Effector CD8-positive, alpha-beta T cell (primary cell): ENCODE data around the gene CLDN15.
"Not testable (repeated sequence)": the region's sequence is repeated elsewhere in the genome, so short reads cannot be mapped to it uniquely, and the experiment has no call there.

ENCODE experiments used
- DNase-seq: peaks from one replicate; lab custom pipeline; 2025; lab: John Stamatoyannopoulos, UW

The CLDN15 gene

DNA sequence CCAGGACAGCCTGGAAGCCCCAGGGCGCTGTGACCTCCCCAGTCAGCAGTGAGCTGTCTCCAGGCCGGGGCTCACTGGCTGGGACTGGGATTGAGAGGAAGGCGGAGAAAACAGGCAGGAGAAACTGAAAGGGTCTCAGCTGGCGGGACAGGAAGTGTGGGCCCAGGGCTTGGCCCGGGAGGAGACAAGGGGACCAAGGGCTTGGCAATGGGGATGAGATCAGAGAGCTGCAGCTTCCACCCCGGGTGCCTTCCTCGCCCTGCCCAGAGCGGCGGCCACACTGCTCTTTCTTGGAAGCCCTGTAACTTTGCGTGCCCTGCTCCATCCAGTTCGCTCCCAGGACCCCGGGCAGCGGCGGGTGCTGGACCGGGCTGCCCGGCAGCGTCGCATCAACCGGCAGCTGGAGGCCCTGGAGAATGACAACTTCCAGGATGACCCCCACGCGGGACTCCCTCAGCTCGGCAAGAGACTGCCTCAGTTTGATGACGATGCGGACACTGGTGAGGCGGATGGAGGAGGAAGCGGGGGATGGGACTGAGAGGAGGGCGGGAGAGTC is 15.2 kb downstream of the CLDN15 start:
- DNase-seq = no peak

GRCh38 chr7:101220295-101220694 is 17.3 kb downstream of the CLDN15 start:
- no peak for DNase-seq

DNA sequence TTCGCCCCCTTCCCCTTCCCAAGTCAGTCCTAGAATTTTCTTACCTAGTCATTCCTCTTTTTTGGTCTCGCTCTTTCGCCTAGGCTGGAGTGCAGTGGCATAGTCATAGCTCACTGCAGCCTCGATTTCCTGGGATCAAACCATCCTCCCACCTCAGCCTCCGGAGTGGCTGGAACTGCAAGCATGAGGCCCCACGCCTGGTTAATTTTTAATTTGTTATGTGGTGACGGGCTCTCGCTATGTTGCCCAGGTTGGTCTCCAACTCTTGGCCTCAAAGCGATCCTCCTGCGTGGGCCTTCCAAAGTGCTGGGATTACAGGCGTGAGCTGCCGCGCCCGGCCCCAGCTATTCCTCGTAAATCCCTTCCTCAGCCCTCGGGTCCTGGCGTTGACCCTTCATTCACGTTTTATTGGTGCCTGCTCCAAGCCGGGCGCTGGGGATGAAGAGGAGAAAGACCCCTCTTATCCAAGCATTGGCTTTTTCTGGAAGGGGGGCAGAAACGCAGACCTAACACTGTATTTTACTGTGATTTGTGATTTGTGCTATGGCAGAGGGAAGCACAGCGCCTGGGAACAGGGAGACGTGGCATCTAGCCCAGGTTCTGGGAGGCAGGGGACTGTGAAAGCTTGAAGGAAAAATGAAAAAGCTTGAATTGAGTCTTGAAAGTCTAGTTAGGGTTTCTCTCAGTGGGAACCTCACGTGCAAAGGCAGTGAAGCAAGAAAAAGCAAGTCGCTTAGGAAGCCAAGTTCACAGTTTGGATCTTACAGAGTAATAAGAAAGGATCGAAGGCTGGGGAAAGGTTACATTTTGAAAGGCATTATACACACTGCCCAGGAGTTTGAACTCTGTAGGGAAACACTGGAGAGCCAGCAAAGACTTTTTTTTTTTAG is 19.1 kb downstream of the CLDN15 start:
- no peak for DNase-seq

DNA sequence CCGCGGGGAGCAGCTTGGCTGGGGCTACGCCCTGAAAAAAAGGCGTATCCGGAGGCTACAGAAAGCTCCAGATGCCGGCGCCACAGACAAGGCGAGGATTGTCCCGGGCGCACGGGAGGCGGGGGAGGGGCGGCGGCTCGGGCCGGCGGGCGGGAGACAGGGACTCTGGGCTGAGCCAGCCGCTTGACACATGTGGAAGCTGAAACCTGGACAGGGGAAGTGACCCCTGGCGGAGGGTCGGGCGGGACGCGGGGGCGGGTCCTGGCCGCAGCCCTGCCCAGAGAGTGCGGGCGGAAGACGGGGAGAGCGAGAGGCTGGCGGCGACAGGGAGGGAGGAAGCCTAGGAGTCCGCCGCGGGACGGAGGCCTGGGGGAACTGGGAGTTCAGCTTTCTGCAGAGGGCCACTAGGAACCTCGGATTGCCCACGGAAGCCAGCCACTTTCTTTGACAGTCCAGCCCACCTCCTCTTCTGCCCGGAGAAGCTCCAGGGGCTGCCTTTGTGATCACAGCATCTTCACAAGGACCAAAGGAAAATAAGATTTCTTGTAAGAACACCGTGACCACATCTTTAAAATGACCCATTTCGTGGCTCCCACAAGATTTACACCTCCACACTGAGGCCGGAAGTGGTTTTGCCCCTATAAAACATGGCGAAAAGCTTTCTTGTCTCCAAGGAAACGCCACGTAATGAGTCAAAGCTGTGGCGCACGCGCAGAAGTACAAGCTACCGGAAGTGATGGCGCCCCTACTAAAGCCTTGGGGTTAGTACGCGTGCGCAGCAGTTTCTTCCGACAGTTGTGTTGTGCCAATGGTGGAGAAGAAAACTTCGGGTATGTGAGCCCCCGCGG is 20.0 kb downstream of the CLDN15 start, which contains the start of the genes PLOD3 and ZNHIT1:
Gene PLOD3, minus strand, starts transcription at position 194 of the 848 bp plus-strand sequence. CDS start 307 bp downstream, outside the sequence.
Gene ZNHIT1, plus strand, starts transcription at position 778 of the 848 bp plus-strand sequence. Its CDS starts 31 bp downstream, at position 809.
- peak; percentile 96 for DNase-seq

DNA sequence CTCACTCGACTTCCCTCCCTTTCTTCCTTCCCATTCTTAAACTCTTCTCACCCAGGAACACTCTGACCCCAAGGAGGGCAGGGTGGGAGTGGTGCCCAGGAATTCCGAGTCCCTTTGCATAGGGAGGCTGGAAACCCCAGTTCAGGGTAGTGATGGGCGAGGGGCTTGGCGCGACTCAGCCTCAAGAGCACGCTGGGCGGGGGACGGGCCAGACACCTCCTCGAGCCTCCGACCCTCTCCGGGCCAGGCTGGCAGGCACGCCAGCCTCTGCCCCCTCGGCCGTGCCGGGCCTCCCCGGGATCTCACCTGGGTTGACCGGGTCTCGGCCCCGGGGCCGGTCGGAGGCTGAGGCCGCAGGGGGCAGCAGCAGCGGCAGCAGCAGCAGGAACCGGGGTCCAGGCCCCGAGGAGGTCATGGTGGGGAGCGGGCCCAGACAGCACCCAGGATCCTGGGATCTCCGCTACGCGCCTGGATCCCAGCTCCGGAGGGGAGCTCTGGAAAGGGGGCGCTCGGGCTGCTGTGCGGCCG is 20.7 kb downstream of the CLDN15 start:
- DNase-seq = no peak

DNA sequence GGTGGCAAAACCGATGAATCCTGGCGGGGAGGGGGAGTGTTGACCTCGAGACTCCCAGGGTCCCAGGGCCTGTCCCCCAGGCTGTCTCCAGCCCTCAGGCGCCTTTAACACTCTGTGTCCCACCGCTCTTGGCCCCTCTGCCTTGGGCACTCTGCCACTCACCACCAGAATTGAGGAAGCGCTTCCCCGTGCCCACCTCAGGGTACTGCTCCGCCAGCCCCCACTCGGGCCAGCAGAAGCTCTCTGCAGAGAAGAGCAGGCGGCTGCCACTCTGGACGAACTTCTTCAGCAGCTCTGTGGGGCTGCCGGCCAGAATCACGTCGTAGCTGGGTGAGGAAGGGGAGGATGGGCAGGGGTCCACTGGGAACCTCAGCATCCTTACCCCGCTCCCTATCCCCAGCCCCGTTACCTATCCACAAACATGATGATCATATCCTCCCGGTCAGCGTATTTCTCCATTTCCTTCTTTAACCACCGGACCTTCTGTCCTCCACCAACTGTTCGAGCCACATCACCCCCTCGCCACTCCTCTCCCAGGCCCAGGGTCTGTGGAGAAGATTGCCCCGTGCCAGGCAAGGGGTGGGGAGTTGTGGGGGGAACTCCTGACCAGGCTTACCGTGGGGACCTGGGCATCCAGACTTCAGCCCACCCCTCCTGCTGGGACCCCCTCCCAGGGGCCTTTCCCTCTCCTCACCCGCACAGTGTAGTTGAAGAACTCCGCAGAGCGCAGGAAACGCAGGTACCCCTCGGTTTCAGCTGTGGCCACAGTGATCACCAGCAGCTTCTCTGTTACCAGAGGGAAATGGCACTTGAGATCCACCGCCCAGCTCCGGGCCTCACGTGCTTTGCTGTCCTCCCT is 21.4 kb downstream of the CLDN15 start:
- DNase-seq = no peak

GRCh38 chr7:101212014-101212413 is 25.6 kb downstream of the CLDN15 start:
- DNase-seq = no peak

DNA sequence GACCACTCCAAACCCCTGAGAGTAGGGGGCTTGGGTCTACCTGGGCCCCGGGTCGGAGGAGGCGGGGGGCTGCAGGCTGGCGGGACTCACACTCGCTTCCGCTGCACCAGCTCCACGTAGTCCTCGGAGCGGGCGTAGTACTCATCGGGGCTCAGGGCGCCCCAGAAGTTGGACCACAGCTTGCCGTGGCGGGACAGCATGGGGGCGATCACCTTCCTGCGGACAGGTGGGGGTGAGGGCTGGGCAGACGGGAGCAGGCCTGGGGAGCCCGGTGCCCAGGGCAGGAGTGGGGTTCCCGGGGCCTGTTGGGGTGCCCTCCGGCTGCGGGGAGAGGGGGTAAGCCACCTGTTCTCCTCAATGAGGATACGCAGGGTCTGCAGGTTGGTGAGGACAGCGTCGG is 26.1 kb downstream of the CLDN15 start:
- no peak for DNase-seq

DNA sequence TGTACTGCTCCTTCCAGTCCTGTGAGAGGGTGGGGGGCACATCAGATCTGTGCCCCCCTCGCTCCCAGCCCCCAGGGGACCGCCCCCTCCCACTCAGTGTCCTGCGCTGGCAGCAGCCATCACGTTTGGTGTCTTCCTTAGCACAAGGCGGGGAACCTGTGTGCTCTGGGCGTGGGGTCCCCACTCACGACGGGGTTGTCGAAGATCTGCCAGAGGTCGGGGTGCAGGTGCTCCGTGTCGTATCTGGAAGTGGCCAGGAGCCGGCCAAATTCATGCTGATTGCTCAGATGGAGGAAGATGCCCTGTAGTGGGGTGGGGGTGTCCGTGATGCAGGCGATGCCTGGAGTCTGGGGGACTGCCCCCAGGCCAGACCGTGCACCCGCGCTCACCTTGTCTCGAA is 27.5 kb downstream of the CLDN15 start:
- no peak for DNase-seq

DNA sequence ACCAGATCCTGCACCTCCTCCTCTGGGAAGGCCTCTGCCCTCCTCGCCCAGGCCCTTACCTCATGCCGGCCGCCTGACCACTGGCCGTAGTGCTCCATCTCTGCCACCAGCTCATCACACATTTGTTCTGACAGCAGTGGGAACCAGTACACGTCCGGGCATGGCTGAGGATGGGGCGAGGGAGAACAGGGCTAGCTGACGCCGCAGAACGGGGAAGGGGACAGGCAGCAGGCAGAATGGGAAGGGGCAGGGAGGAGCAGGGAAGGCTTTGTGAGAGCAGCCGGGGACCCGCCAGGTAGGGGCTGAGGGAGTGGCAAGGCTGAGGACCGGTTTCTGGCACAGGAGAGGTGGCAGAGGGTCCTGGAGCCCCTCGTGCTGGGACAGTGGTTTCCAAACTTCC is 28.8 kb downstream of the CLDN15 start:
- DNase-seq = no peak

DNA sequence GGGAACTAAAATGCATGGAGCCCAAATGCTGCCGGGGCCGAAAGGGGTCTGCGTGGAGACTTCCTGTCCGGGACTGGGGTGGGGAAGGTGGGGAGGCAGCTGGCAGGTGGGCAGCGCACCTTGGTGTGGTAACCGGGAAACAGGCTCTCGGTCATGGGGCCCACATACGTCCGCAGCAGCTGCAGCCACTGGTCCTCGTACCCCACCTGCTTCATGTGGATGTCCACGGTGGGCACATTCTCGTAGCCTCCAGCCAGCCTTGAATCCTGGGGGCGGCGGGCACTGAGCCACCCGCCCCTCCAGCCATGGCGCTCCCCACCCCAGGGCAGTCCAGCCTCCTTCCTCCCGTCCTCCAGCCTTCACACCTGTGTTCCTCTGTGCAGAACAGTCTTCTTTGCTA is 30.1 kb downstream of the CLDN15 start:
- no peak for DNase-seq

DNA sequence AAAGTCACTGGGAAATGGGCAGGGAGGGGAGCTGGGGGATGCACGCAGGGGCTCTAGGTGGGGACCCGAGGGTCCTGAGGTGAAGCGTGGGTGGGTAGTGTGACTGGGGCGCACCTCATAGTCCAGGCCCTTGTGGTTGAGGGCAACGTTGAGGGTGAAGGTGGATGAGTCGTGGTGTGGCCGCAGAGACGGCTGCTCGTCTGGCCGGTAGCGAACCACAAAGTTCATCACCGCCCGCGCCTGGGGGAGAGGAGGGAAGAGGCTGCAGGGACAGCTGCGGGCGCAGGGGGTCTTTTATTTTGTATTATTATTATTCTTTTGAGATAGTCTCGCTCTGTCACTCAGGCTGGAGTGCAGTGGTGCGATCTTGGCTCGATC is 30.9 kb downstream of the CLDN15 start:
- no peak for DNase-seq

GRCh38 chr7:101205901-101206664 is 31.5 kb downstream of the CLDN15 start:
- DNase-seq = no peak

GRCh38 chr7:101203740-101204738 is 33.6 kb downstream of the CLDN15 start:
- DNase-seq = not testable (repeated sequence)

DNA sequence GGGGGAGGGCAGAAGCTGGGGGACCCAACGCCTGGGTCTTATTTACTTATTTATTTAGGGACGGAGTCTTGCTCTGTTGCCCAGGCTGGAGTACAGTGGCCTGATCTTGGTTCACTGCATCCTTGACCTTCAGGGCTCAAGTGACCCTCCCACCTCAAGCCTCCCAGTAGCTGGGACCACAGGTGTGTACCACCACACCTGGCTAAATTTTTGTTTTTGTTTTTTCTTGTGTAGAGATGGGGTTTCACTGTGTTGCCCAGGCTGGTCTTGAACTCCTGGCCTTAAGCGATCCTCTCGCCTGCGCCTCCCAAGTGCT is 35.0 kb downstream of the CLDN15 start:
- DNase-seq = no peak

GRCh38 chr7:101201695-101202602 is 35.7 kb downstream of the CLDN15 start:
- no peak for DNase-seq

DNA sequence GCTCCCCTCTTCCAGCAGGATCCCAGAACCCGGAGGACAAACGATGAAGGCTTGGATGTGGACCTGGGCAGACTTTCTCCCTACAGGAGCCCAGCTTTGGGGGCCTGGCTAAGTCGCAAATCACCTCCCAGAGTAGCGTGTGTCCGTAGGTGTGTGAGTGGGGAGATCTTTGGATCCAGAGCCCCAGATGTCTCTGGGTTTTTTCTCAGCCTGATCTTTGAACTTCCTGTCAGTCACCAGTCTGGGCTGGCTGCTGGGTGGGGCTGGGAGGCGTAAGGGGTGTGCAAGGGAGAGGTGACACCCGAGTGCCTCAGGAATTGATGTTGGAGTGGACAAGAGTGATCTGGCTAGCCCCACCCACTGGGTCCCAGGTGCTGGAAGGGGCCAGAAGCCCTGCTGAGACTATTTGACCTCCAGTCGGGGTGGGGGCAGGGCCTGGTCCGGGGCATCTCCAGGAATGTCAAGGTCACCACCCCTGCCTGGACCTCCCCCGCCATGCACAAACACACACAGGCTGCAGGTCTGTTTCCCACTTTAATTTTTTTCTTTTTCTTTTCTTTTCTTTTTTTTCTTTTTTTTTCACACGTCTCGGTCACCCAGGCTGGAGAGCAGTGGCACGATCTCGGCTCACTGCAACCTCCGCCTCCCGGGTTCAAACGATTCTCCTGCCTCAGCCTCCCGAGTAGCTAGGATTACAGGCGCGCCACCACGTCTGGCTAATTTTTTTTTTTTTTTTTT is 36.6 kb downstream of the CLDN15 start, which contains the start of gene MOGAT3:
Gene MOGAT3, minus strand, starts transcription at position 175 of the 738 bp plus-strand sequence. CDS start 182 bp downstream, outside the sequence.
- DNase-seq = no peak
